GM21529 (cell line): ENCODE data around the gene HS3ST3A1.

Source experiments
- ATAC-seq: cut with Tn5 transposase; IDR thresholded peaks from one replicate; pipeline ENCODE4 v1.9.1; 2021; ENCODE audit not compliant: unreplicated experiment

The HS3ST3A1 gene

GRCh38 chr17:13540546-13540945 is 61.2 kb downstream of the HS3ST3A1 start:
- no peak for ATAC-seq

DNA sequence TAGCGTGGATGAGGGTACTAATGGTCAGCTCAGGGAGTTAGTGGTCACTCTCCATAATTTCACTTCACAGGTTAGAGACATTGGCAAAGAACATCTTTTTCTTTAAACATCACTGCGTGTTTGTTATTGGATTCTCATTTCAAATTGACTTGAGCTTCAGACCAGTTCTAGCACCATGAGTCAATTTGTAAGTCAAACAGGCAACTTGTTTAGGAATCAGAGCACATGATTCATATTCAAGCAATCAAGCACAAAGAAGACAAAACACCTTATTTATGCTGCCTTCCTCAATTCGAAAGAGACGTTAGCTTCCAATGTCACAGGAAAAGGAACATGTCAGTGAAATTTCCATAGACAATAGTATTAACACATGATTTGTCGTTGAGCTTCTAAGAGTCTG is 62.3 kb downstream of the HS3ST3A1 start:
- ATAC-seq, result no peak

DNA sequence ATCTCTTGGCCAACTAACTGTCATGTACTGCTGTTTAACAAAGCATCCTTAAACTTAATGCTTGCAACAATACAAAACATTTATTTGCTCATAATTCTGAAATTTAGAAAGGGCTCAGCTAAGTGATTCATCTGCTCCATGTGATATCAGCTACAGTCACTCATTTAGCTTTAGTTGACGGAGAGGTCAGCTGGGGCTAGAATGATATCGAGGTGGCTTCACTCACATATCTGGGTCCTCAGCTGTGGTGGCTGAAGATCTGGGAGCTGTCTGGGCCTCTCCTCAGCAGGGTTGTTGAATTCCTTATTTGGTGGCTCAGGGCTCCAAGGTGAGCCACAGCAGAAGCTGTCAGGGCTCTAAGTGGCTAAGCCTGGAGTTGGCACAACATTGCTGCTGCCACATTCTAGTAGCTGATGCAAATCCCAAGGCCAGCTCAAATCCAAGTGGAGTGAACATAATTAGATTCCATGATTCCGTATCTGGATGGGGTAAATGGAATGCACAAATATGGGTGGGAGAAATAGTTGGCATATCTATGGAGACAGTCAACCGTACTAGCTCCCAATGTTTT is 62.8 kb downstream of the HS3ST3A1 start:
- no peak for ATAC-seq

DNA sequence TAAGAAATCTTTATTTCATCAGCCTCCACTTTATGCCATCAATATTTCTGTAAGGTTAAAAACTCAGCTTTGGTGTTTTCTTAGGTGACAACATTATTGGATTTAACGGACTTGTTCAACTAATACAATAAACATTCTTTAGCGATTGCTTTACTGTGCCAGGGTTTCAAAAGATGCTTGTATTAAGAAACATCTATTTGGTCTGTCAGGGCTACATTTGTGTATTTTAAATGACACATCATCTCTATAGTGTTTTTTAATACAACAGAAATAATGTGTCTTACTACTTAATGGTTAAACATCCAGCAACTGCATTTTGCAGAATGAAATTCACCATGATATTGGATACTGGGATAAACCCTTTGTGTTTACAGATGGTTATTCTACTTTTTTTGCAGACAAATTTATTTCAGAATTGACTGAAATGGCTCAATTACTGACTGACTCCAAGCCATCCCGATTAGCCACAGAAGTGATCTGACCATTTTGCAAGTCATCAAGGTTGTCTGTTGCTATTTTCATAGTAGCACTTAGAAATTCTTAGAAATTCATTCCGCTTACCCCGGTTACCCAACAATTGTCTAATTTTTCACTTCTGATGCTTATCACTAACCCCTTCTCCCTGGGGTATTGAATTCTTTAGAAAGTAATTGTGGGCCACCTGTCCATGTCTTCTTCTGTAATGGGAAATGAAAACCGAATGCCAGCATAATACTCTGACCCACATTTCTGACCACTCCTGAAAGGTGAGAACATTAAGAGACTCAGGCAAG is 63.7 kb downstream of the HS3ST3A1 start:
- no peak for ATAC-seq

- ATAC-seq, result no peak
Observed at GRCh38 chr17:13537167-13537731, 64.5 kb downstream of the HS3ST3A1 start.

GRCh38 chr17:13534946-13535345 is 66.8 kb downstream of the HS3ST3A1 start:
- no peak for ATAC-seq

GRCh38 chr17:13531721-13532120 is 70.0 kb downstream of the HS3ST3A1 start:
- no peak for ATAC-seq

GRCh38 chr17:13525876-13526275 is 75.9 kb downstream of the HS3ST3A1 start:
- ATAC-seq, result no peak

GRCh38 chr17:13523164-13523563 is 78.6 kb downstream of the HS3ST3A1 start:
- ATAC-seq, result no peak

- ATAC-seq, result no peak
Observed at GRCh38 chr17:13522749-13523148, 79.0 kb downstream of the HS3ST3A1 start.

- no peak for ATAC-seq
Observed at GRCh38 chr17:13521784-13522183, 79.9 kb downstream of the HS3ST3A1 start.

GRCh38 chr17:13520899-13521572 is 80.7 kb downstream of the HS3ST3A1 start:
- ATAC-seq, result no peak

- ATAC-seq, result no peak
Observed at GRCh38 chr17:13518261-13519000, 83.3 kb downstream of the HS3ST3A1 start.

- ATAC-seq, result no peak
Observed at GRCh38 chr17:13513039-13513405, 88.7 kb downstream of the HS3ST3A1 start.

DNA sequence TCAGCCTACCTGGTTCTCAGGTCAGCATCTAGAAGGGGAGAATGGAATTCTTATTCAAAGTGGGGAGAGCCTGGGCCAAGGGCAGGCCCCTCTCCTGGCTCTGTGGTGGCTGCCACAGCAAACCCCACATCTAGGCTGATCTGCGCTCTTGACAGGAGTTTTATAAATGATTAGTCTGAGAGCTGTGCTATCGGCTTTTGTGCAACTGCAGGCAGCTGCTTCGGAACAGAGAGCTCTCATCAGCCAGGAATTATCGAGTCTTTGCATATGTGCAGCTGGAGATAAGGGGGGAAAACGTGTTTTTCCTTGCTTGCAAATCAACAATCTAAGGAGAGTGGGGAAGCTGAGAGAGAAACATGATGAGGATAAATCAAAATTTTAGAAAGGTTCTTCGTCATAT is 91.7 kb downstream of the HS3ST3A1 start:
- ATAC-seq, result no peak

- no peak for ATAC-seq
Observed at GRCh38 chr17:13509527-13509926, 92.2 kb downstream of the HS3ST3A1 start.

- ATAC-seq, result no peak
Observed at GRCh38 chr17:13508896-13509295, 92.8 kb downstream of the HS3ST3A1 start.

GRCh38 chr17:13503526-13503925 is 98.2 kb downstream of the HS3ST3A1 start:
- no peak for ATAC-seq

DNA sequence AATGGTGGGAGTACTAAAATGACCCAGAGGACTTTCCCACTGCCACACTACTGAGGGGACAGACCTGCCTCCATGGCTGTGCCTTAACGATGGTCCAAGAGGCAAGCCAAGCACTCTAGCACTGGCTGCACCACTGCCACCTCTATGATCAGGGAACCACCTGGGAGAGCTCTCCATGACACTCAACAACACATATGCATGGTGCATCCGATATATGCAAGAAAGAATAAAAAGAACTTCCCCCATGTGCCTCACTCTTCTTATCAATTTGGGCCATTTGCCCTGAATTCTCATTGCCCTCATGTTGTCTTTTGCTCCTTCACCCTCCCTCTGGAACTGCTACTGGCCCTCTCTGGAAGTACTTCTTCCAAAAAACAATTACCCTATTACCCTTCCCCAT is 99.5 kb downstream of the HS3ST3A1 start:
- no peak for ATAC-seq

DNA sequence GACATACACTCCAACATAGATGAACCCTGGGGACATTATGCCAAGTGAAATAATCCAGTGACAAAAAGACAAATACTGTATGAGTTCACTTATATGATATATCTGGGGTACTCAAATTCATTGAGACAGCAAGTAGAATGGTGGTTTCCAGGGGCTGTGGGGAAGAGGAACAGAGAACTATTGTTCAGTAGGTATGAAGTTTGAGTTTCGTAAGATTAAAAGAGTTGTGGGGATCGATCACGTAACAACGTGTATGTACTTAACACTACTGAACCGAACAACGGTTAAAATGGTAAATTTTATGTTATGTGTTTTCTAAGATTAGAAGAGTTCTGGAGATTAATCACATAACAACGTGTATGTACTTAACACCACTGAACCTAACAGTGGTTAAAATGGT is 100.8 kb downstream of the HS3ST3A1 start:
- no peak for ATAC-seq

GRCh38 chr17:13498184-13498583 is 103.5 kb downstream of the HS3ST3A1 start:
- ATAC-seq, result no peak
